GM19240 (cell line): Measurements from ENCODE around the gene HSPA9.

Source experiments
- DNase-seq: peaks from one replicate; pipeline ENCODE4 v3.0.0; 2011; ENCODE audit warnings: low spot score; ENCODE audit not compliant: insufficient read length

The HSPA9 gene

GRCh38 chr5:138575194-138576015 lies at the start of gene HSPA9:
TSS of gene HSPA9 (minus strand) at chr5:138575401. CDS start at chr5:138575318, 83 bp downstream.
- peak; percentile 97 for DNase-seq

- DNase-seq, result no peak
These were observed 47.9 kb upstream of the HSPA9 start for GRCh38 chr5:138623053-138623452.

GRCh38 chr5:138622051-138622450 lies 46.9 kb upstream of the HSPA9 start:
- DNase-seq, result no peak

- DNase-seq, result no peak
These were observed 45.5 kb upstream of the HSPA9 start for GRCh38 chr5:138620663-138621224.

GRCh38 chr5:138616508-138616907 lies 41.3 kb upstream of the HSPA9 start:
- DNase-seq, result no peak

GRCh38 chr5:138615461-138615860 lies 40.3 kb upstream of the HSPA9 start:
- no peak for DNase-seq

GRCh38 chr5:138611678-138612218 lies 36.5 kb upstream of the HSPA9 start:
- no peak for DNase-seq

GRCh38 chr5:138610918-138611677 lies 35.9 kb upstream of the HSPA9 start:
- DNase-seq, result no peak

GRCh38 chr5:138610415-138610917 lies 35.3 kb upstream of the HSPA9 start:
- DNase-seq, result no peak

GRCh38 chr5:138606378-138607064 lies 31.3 kb upstream of the HSPA9 start:
- DNase-seq, result no peak

GRCh38 chr5:138605254-138605972 lies 30.2 kb upstream of the HSPA9 start:
- peak; percentile 27 for DNase-seq

GRCh38 chr5:138604176-138604785 lies 29.1 kb upstream of the HSPA9 start:
- DNase-seq, result no peak

GRCh38 chr5:138603249-138603920 lies 28.2 kb upstream of the HSPA9 start:
- no peak for DNase-seq

GRCh38 chr5:138602371-138603000 lies 27.3 kb upstream of the HSPA9 start:
- DNase-seq, result no peak

GRCh38 chr5:138601444-138601843 lies 26.2 kb upstream of the HSPA9 start:
- DNase-seq, result no peak

- DNase-seq, result no peak
These were observed 25.2 kb upstream of the HSPA9 start for GRCh38 chr5:138600446-138600845.

- no peak for DNase-seq
These were observed 22.6 kb upstream of the HSPA9 start for GRCh38 chr5:138597661-138598400.
